Activated effector memory CD4-positive, alpha-beta T cell treated with anti-CD3 and anti-CD28 coated beads, Interleukin-2, amount 50 U/mL, for 16 hours (primary cell): ENCODE data around the gene RNF26.

Experiments
- DNase-seq: peaks from one replicate; pipeline ENCODE4 v3.0.0-alpha.2; 2020

RNF26 gene

DNA sequence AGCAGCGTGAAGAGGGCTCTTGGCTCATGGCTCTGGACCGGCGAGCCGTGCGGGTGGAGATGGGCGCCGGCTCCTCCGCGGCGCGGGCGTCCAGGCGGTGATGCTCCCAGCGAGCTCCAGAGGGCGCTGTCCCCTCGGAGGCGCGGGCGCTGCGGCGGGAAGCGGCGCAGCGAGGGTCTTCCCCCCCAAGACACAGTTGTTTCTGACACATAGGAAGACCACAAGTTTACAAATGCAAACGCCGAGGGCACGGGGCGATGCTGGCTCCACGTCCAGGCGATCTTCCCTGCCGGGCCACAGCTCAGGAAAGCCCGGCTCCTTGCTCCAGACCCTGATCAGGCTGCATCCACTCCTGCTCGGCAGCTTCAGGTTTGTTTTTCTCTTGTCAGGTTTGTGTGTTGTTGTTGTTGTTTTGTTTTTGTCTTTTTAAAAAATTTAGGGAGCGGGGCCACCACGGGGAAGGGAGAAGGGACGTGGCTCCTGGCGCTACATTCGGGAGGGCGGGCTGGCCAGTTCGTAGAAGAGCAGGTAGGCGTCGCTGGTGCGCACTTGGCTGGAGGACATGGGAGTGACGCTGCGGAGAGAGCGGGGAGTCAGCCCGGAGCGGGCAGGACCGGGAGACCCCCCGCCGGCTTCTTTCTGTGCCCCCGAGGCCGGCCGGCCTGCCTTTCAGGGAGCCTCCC lies 22.2 kb downstream of the RNF26 start:
- peak; percentile 88 for DNase-seq

DNA sequence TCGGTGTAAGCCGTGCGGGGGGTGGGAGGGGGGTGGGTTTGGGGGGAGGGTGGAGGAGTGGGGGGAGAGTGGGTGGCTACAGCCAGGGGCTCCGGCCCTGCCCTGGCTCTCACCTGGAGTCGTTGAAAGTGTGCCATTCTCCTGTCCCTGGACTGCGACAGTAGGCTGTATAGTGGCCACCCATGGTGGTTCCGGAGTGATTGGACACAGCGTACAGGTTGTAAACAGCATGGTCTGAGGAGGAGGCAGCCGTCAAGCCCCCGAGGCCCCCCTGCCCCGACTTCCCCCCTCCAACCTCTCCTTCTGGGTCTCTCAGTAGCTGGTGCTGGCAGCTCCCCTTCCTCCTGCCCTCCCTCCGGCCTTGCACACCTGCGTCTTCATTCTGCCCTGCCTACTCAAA lies 22.7 kb downstream of the RNF26 start:
- no peak for DNase-seq

DNA sequence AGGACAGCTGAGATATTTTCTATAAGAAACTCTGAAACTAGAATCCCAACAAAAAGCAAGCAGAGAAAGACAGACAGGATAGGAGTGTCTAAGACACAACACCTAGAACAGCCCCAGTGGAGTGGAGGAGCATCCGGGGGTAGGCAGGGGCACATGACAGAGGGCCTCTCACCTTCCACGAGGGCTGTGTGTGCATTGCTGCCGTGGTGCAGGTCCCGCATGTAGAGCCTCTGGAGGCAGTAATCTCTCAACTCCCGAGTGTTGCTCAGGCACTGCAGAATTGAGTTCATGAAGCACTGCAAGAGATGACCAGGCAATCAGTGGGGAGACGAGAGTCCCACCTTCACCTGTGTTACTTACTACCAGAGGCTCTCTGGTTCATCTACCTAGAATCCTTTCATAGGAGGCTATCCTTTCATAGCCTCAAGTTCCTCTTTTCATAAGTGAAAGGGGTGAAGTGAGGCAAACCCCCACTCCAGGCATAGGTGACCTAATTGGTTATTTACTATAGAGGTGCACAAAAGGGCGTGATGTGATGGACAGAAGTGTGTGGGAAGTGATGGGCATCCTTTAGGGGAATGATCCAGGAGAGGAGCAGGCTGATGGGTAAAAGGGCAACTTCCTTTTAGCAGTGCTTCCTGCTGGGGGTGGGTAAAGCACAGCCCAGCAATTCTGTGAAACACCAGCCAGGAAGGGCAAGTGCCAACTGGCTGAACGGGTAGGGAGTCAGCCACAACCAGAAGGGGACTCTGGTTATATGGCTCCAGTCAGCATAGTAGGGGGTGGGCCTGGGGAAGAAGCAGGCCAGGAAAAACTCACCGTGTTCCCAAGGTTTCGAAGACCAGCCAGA lies 25.3 kb downstream of the RNF26 start:
- no peak for DNase-seq

DNA sequence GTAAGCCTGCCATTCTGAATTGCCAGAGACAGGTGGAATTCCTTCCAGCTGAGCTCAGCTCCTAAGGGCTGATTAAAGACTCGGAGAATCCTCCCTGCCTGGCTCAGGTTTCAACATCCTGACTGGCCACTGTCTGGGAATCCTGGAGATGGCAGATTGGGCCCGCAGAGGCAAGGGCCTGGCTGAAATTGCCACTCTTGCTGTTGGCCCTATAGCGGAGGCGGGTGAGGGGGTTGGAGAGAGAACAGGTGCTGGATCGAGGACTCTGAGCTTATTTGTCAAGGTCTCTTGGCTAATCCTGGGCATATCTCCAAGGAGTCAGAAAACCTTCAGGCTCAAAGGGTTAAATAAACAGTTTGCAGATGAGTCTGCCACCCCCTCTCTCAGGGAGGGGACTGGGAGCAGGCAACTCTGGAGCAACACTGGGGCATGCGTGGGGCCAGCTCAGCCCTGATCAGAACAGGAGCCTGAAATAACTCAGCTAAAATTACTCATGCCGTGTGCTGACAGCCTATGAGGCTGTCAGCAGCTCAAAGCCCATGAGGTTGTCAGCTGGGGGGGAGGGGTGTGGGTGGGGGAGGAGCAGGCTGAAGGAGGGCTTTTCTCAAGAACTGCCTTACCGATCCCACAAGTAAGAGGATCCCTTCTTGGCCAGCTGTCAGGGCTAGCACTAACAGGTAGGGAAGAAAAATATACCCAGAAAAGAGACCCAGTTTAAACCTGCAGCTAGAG lies 26.9 kb downstream of the RNF26 start:
- no peak for DNase-seq

DNA sequence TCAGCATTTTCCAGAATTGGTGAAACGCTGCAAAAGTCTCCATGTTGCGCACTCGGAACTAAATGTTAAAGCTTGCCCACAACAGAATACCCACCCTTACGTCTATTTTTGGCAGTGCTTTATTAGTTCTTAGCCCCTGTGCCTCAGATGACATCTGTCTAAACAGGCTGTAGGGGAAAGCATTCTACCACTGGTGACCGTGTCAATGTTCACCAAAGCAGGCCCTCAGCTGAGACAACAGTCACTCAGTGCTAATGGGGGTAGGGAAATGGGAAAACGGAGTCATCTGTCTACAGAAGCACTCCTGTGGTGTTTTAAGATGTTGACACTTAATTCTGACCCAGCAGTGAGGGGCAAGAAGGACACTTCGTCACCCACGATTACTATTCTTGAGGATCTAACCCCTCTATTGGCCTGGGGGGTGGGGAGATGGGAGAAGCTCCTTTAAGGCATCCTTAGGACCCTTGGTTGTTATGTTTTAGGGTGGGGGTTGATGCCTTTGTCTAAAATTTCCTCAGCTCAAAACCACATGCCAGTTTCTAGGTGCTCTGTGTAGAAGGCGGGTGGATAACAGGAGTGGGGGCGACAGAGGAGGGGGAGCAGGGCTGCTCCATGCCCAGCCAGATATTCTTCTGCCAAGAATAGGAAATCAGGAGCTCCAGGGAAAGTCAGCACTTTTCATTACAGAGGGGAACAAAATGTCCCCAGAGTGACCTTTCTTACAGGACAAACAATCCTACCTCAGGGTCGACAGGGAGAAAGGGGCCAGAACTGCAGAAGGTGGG lies 27.8 kb downstream of the RNF26 start:
- DNase-seq, result no peak

DNA sequence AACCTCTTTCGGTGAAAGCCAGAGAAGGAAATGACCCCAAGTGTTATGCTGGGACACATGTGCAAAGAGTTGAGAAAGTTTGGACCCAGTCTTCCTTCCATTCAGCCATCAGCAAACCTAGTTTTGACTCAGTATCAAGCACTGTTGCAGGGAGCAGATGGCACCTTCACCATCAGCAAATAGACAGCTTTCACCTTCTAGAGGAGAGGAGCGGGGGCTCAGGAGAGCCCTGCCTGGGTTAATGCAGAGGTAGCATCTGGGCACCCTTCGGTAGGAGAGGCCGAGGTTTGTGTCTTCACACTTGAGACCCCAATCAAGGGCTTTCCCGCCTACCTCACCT lies 28.4 kb downstream of the RNF26 start:
- no peak for DNase-seq

DNA sequence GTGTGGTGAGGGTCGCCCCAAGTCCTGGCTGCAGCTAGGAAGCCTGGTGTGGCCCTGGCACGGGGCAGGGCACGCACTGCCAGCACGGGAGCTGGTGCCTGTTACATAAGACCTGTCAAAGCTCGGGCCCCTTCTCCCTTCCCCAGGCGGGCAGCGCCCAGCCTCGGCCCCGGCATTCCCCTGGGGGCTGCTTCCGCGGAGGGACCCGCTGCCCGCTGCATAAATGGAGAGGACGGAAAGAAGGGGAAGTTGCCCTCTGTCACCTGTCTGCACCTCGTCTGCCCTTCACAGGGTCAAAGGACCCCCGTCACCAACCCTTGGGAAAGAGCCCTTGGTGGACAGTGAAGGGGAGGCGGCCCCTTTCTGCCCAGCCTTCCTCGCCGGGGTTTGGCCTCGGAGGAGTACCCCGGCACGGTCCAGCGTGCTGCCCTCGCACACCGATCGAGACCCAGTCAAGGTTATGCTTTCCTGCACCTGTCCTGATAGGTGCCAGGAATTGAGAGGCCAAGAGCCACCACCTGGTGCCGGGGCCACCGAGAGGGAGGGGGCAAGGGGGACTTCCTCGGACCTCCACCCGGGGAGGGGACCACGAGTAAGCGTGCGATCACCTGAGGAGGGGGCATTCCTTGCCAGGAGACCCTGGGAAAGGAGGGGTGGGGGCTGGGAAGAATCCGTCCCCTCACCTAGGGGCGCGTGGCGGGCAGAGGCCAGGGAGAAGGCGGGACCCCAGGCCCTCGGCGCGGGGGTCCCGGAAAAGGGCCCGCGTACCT lies 28.9 kb downstream of the RNF26 start:
- DNase-seq, result no peak

DNA sequence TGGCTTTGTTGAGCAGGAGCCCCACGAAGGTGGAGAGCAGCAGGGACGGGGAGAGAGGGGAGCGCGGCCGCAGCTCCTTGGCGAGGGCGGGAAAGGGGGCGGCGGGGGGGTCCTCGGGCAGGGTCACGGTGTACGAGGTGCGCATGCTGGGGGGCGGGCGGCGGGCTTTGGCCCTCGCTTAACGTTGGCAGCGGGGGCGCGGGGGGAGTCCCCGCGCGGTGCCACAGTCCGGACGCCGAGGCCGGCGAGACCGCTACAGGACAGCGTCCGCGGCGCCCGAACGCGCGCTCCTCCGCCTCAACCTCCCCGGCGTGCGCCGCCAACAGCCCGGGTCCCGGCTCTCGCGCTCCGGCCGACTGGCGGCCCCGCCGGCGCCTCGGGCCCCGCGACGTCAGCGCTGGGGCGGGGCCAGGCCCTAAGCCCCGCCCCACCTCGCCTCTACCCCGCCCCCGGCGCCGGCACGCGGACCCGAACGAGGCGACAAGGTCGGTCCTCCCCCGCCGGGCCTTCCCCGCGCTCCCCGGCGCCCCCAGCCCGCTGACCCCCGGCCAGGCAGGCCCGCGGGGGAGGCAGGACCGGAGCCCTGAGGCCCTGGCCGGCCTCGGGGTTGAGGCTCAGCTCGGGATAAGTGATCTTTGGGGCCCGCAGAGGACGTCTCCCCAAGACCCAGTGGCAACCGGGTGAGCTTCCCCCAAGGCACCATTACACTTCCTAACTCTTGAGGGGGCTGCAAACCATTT lies 29.7 kb downstream of the RNF26 start:
- peak; percentile 85 for DNase-seq

DNA sequence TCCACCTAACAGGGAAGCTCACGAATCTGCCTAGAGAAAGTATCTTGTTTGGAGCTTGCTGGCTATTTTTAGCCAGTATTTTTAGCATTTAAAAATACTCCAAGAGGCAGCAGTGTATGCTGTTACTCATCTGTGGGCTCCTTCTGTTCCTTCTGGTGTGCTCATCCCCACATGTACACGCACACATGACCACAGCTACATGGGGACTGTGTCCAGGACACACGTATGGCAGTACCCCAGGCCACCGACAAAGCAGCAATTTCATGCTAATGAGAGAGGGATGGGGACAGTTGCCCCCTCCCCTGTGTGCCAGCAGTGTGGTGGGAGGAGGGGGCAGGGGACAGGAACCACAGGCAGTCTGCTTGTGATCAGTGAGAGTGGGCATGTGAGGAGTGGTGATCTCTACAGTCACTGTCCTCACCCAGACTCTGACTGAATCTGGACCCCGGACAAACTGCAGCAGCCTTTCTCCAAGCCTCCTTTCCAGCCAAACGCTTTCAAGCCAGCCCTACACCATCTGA lies 30.8 kb downstream of the RNF26 start:
- no peak for DNase-seq

DNA sequence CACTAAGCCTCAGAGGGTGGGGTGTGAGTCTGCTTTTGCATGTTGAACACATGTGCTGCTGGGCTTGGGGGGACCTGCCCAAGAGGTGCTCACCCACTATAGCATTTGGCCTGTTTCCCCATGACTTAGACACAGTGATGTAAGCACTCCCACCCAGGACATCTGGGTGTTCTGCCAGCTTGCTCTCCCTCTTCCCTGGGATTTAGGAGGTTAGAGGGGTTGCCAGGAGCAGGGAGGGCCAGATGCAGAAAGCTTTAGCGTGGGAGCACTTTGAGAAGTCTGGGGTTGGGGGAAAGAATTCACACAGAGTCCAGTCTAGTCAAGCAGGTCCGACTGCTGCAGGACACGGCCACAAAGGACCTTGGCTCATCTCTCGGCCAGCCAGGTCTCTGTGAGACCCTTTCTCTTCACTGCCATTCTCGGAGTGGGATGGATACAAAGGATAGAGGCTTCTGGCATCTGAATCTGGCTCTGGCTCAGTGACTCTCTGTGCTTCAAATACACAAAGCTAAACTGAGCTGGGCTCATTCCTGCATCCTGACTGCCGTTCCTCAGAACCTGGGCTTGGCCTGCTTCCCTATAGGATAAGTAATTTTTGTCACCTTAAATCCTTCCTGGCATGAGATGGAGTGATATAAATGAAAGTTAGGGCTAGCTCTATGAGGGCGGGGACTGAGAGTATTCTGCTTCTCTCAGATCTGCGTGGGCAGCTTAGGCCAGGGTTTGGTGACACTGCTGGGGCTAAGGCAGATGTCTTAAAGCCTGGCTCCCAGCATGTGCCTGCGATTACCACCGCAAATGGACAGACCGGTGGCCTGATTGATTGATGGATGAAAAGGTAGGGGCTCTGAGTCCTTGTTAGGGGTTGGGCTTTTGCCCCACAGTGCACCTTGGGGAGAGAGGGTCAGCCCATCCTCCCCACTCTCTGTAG lies 32.6 kb downstream of the RNF26 start:
- no peak for DNase-seq

DNA sequence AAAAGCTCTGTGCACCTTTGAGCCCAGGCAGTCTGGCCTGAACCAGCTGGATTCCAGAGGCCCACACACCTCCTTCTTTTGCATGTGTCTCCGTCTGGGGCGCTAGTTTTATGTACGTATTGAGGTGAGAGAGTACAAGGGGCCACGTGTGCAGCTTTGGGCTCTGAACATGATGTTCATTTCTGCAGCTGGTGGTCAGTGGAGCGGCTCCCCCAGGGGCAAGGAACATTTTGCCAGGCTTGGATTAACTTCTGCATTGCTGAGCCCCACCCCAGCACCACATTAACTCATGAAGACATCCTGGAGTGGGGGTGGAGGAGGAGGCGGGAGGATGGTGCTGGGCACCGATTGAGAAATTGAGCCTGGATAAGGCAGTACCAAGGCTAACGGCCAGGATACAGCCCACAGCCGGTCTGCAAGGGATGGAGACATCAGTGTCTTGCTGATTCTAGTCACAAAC lies 33.4 kb downstream of the RNF26 start:
- DNase-seq, result no peak

DNA sequence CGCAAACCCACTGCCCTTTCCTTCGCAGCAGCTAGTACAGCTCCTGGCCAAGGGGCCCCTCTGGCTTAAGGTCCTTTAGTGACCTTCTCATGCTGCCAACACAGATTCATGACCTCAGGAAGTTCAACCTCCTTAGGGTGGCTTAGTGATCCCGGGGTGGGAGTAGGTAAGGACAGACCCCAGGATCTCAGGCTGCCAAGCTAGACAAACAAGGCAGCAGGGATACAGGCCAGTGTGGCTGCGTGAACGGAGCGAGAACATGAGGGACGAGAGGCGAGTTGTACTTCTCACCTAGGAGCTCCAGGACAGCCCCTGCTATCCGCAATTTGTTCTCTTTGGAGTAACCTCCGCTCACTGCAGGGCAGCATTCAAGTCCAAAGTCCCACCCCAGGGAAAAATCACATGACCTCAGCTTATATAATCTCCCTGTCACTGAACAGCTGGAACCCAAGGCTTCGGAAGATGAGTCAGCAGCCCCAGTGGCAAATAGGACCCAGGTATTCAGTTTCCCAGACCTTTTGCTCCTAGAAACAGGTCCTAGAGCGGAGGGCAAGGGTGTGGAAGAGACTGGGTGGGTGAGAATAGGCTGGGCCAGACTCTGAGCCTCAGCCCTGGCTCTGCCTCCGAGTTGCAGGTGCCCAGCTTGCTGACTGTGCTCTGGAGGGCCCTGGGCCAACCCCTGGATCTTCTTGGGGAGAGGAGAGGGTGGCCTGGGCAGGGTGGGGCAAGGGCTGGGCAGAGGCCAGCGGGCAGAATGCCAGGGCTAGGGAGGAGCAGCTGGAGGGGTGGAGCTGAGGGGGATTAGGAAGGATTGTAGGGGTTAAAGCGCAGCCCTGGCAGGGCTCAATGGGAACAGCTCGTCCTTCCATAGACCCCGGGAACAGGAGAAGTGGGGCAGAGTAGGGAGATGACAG lies 34.1 kb downstream of the RNF26 start:
- DNase-seq, result no peak

DNA sequence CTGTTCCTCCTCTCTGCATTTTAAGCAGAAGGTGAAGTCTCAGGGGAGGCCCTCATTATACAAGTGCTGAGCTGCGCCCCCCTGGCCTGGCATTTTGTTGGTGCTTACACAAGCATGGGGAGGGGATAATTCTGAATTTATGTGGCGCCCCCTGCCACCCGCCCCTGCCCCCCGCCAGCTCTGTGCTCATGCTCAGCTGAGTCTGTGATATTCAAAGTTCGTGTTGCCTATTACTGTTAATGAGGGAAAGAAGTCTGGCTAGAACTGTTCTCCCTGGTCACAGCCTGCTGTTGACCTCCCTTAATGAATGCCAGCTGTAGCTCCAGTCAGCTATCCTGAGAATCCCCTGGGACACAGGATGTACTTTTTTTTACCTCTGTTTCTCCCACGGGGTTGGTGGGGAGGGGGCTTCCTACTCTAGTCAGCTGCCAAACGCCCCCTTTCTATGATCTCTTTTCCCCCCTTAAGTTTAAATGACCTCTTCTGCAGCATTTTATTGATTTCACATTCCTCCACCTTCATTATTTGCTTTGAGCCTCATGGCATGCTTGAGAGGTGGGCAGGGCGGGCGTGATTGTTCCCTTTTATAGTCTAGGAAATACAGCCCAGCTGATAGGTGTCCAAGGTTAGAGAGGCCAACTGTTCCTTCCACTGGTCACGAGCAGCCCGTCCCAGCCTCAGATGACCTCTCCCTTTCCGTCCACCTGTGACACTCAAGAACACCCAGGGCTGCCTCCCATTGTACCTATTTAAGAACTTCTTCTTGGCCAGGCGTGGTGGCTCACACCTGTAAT lies 35.0 kb downstream of the RNF26 start:
- DNase-seq, result peak; percentile 16

DNA sequence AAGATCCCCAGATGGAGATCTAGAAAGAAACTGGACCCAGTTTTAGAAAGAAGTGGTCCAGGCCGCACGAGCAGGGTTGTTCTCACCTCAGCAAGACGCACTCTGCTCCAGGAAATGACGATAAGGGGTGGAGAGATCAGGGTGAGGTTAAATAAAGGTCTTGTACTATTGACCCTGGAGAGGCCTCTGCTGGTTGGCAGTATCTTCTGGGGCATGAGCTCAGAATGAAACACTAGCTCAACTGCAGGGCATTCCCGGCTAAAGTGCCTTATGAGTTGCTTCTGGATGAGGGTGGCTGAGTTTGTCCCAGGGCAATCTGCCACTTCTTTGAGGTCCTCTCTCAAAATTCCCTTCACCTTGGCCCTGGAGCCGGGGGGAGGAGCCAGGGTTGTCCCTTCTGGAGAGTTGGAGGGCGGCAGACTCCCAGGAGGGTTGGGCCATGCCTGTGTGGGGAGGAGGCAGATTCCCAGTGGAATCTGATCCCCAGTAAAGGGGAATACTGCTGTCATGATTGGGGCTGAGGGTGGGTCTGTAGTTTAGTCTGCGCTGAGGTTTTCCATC lies 36.2 kb downstream of the RNF26 start:
- peak; percentile 55 for DNase-seq

DNA sequence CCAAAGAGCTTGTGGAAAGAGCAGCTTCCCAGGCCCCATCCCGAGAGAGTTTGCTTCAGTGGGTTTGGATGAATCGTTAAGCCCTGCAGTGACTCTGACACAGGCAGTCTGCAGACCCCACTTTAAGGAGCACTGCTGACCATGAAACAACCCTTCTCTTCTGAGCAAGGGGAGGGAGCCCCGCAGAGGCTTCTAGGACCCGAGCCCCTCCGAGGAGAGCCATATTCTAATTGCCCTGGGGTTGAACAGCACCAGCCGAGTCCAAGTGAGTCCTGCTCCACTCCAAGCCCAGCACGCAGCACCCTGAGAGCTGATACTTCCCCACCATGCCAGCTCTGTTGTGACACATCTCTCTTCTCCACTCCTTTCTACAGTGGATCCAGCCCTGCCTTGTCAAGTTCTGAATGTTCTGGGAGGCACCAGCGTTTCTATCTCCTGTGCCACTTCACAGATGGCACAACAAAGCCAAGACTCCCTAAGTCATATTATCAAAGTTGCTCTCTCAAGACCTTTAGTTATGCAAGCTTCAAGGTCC lies 36.8 kb downstream of the RNF26 start:
- DNase-seq, result peak; percentile 49

DNA sequence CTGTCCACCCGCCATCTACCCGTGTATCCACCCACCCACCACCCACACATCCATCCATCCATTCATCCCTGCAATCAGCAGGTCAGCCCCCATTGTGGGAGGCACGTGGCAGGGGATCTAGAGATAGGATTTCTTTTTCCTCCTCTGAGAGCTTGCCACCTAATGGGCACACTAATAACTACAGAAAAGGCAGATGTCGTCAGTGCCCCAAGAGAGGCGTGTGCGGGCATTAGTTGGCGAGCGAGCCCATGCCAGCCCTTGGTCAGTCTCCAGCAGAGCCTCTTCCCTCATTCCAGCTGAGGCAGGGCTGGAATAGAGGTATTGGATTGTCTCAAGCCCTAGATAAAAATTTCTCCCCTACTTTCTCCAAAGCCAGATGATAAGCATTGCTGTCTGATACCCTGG lies 37.5 kb downstream of the RNF26 start:
- DNase-seq, result peak; percentile 22
